HepG2 (cell line): ENCODE measurements around the gene TM4SF18. TPM values are rescaled to one million over a fixed set of nuclear protein-coding genes. Genes with fewer than 3 reads are reported as not detected.

Source experiments
- KLF6 ChIP-seq: IDR thresholded peaks from 2 replicates; pipeline ENCODE4 v1.8.0; 2016; ENCODE audit warnings: missing biosample characterization, missing genetic modification reagents
- KMT2B ChIP-seq: IDR thresholded peaks from 2 replicates; pipeline ENCODE4 v1.6.1; 2016; ENCODE audit warnings: missing genetic modification reagents, missing compliant biosample characterization
- LCORL ChIP-seq, 2 experiments: fragments of 450-650 bp in 1 of 2; sonication (generic) in 1 of 2; formaldehyde crosslinking in 1 of 2; IDR thresholded peaks; 2 replicates each; pipeline versions ENCODE4 v1.5.0 to v1.6.1; 2017 to 2020; ENCODE audit warnings: antibody characterized with exemption in 1 of 2, missing genetic modification reagents in 1 of 2
- MAFF ChIP-seq: IDR thresholded peaks from 2 replicates; pipeline ENCODE4 v1.6.1; 2011; ENCODE audit warnings: low read depth, low read length, improper control_type of control experiment
- MTA3 ChIP-seq: sonication (generic); formaldehyde crosslinking; IDR thresholded peaks from 2 replicates; pipeline ENCODE4 v1.4.0; 2020; ENCODE audit warnings: missing genetic modification reagents
- NCOA2 ChIP-seq: sonication (generic); formaldehyde crosslinking; IDR thresholded peaks from 2 replicates; pipeline ENCODE4 v1.8.0; 2022; ENCODE audit warnings: inconsistent platforms
- NFIB ChIP-seq: sonication (generic); formaldehyde crosslinking; IDR thresholded peaks from 2 replicates; pipeline ENCODE4 v1.9.0; 2021; ENCODE audit warnings: missing genetic modification reagents, mild to moderate bottlenecking, borderline replicate concordance
- NKX3-1 ChIP-seq: sonication (generic); formaldehyde crosslinking; IDR thresholded peaks from 2 replicates; pipeline ENCODE4 v1.5.0; 2020; ENCODE audit warnings: missing genetic modification reagents
- POLR2G ChIP-seq: fragments of 200-400 bp; formaldehyde crosslinking; IDR thresholded peaks from 2 replicates; pipeline ENCODE4 v1.6.1; 2018; ENCODE audit warnings: mild to moderate bottlenecking, low read depth, low read length, moderate library complexity
- SIX1 ChIP-seq: sonication (generic); formaldehyde crosslinking; IDR thresholded peaks from 2 replicates; pipeline ENCODE4 v1.4.0; 2020; ENCODE audit warnings: missing genetic modification reagents, borderline replicate concordance
- ZNF180 ChIP-seq: sonication (generic); formaldehyde crosslinking; IDR thresholded peaks from 2 replicates; pipeline ENCODE4 v1.4.0; 2020; ENCODE audit warnings: low read depth, missing genetic modification reagents, borderline replicate concordance
- ZNF451 ChIP-seq: sonication (generic); formaldehyde crosslinking; IDR thresholded peaks from 2 replicates; pipeline ENCODE4 v1.5.0; 2020; ENCODE audit warnings: mild to moderate bottlenecking, missing genetic modification reagents
- ZNF672 ChIP-seq: sonication (generic); formaldehyde crosslinking; IDR thresholded peaks from 2 replicates; pipeline ENCODE4 v1.8.1; 2022; ENCODE audit warnings: missing genetic modification reagents
- polyA plus RNA-seq, 8 experiments: library from polyadenylated mRNA; depleted of rRNA in 3 of 8; stranded (reverse) in 7 of 8; unstranded in 1 of 8; fragments of >200 nt; fragmentation: Illumina TruSeq in 4 of 8; extraction: Trizol in 4 of 8; gene quantifications; 2 replicates each; pipeline versions ENCODE4 v1.2.1 to v1.2.3, GENCODE V29; 2011 to 2016; ENCODE audit warnings: low read depth in 4 of 8, missing spikeins in 1 of 8, mixed read lengths in 1 of 8; ENCODE audit not compliant: insufficient read depth in 1 of 8
- total RNA-seq, 5 experiments: library from RNA; depleted of rRNA; stranded (reverse); fragments of >200 nt; fragmentation: Illumina TruSeq; extraction: Trizol; gene quantifications; 2 replicates each; pipeline ENCODE4 v1.2.3, GENCODE V29; 2016; ENCODE audit warnings: low read depth in 1 of 5
- TF ChIP-seq, protein P1 (sequence below): fragments of 450-650 bp; IDR thresholded peaks from 2 replicates; pipeline ENCODE4 v1.6.1; 2016
- TF ChIP-seq, protein P2 (sequence below): sonication (generic); formaldehyde crosslinking; IDR thresholded peaks from 2 replicates; pipeline ENCODE4 v1.8.0; 2022; ENCODE audit warnings: low read depth, missing genetic modification reagents
- TF ChIP-seq, protein P3 (sequence below): sonication (generic); formaldehyde crosslinking; IDR thresholded peaks from 2 replicates; pipeline ENCODE4; 2020; ENCODE audit warnings: missing genetic modification reagents, mild to moderate bottlenecking, borderline replicate concordance
- TF ChIP-seq, protein P4 (sequence below): sonication (generic); formaldehyde crosslinking; conservative IDR thresholded peaks from 2 replicates; pipeline ENCODE4 v1.8.0; 2022; ENCODE audit warnings: low read depth, missing genetic modification reagents
- TF ChIP-seq, protein P5 (sequence below): sonication (generic); formaldehyde crosslinking; IDR thresholded peaks from 2 replicates; pipeline ENCODE4 v1.8.1; 2023; ENCODE audit warnings: missing genetic modification reagents, mild to moderate bottlenecking, borderline replicate concordance
- TF ChIP-seq, protein P6 (sequence below): sonication (generic); formaldehyde crosslinking; IDR thresholded peaks from 2 replicates; pipeline ENCODE4 v1.5.0; 2020; ENCODE audit warnings: missing genetic modification reagents
- TF ChIP-seq, protein P7 (sequence below): sonication (generic); formaldehyde crosslinking; IDR thresholded peaks from 2 replicates; pipeline ENCODE4 v1.5.0; 2020; ENCODE audit warnings: missing genetic modification reagents, mild to moderate bottlenecking, borderline replicate concordance

TM4SF18 gene
- total and polyA plus RNA-seq, 2 of the 13 experiments (the other 11 are each of a cell fraction or from before 2014, with no cell fraction given): 0.15 TPM; not detected in 1

DNA sequence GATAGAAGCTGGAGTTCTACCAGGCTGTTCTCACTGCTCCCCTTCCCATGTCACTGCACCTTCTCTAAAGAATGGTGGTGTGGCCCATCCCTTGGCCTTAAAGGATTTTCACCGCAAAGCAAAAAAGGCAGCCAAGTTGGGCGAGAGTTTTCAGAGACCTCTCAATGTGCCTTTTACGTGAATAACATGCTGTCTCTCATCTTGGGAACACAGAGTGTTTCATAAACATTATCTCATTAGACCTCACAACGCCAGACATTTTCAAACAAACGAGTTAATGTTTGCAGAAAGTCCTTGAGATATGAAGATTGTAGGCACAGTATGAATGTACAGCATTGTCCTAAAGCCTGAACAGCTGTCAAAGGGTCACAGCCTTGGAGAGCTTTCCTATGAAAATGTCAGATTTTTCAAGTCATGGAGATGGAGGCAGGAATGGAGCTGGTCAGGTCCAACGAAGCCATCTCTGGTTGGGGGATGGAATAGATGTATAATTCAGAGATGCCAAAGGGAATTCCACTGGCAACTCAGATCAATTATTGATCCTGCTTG lies 22.7 kb upstream of the TM4SF18 start (continued):
- TF ChIP-seq MAFF: no peak
- TF ChIP-seq, protein P1, sequence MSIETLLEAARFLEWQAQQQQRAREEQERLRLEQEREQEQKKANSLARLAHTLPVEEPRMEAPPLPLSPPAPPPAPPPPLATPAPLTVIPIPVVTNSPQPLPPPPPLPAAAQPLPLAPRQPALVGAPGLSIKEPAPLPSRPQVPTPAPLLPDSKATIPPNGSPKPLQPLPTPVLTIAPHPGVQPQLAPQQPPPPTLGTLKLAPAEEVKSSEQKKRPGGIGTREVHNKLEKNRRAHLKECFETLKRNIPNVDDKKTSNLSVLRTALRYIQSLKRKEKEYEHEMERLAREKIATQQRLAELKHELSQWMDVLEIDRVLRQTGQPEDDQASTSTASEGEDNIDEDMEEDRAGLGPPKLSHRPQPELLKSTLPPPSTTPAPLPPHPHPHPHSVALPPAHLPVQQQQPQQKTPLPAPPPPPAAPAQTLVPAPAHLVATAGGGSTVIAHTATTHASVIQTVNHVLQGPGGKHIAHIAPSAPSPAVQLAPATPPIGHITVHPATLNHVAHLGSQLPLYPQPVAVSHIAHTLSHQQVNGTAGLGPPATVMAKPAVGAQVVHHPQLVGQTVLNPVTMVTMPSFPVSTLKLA: no peak; the same call in 1 of the 2 replicates
- peak; percentile 32; the same call in 1 of the 2 replicates for TF ChIP-seq SIX1 (CRISPR knock-in tag)
- TF ChIP-seq NKX3-1: peak; percentile 87
- peak; percentile 75 for TF ChIP-seq POLR2G
- no peak for TF ChIP-seq MTA3 (CRISPR knock-in tag)
- TF ChIP-seq NCOA2 (CRISPR knock-in tag): peak; percentile 96
- no peak for TF ChIP-seq LCORL (IDR thresholded peaks at IDR 0.05)
- peak; percentile 69 for TF ChIP-seq LCORL (CRISPR knock-in tag; IDR thresholded peaks at IDR 0.05)
- TF ChIP-seq NFIB (CRISPR knock-in tag): no peak
- TF ChIP-seq, protein P2, sequence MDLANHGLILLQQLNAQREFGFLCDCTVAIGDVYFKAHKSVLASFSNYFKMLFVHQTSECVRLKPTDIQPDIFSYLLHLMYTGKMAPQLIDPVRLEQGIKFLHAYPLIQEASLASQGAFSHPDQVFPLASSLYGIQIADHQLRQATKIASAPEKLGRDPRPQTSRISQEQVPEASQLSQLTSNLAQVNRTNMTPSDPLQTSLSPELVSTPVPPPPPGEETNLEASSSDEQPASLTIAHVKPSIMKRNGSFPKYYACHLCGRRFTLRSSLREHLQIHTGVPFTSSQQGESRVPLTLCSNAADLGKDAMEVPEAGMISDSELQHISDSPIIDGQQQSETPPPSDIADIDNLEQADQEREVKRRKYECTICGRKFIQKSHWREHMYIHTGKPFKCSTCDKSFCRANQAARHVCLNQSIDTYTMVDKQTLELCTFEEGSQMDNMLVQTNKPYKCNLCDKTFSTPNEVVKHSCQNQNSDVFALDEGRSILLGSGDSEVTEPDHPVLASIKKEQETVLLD (CRISPR knock-in tag): no peak
- TF ChIP-seq ZNF672 (CRISPR knock-in tag): no peak
- TF ChIP-seq ZNF451: no peak
- TF ChIP-seq, protein P3, sequence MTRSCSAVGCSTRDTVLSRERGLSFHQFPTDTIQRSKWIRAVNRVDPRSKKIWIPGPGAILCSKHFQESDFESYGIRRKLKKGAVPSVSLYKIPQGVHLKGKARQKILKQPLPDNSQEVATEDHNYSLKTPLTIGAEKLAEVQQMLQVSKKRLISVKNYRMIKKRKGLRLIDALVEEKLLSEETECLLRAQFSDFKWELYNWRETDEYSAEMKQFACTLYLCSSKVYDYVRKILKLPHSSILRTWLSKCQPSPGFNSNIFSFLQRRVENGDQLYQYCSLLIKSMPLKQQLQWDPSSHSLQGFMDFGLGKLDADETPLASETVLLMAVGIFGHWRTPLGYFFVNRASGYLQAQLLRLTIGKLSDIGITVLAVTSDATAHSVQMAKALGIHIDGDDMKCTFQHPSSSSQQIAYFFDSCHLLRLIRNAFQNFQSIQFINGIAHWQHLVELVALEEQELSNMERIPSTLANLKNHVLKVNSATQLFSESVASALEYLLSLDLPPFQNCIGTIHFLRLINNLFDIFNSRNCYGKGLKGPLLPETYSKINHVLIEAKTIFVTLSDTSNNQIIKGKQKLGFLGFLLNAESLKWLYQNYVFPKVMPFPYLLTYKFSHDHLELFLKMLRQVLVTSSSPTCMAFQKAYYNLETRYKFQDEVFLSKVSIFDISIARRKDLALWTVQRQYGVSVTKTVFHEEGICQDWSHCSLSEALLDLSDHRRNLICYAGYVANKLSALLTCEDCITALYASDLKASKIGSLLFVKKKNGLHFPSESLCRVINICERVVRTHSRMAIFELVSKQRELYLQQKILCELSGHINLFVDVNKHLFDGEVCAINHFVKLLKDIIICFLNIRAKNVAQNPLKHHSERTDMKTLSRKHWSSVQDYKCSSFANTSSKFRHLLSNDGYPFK: no peak
- TF ChIP-seq, protein P4, sequence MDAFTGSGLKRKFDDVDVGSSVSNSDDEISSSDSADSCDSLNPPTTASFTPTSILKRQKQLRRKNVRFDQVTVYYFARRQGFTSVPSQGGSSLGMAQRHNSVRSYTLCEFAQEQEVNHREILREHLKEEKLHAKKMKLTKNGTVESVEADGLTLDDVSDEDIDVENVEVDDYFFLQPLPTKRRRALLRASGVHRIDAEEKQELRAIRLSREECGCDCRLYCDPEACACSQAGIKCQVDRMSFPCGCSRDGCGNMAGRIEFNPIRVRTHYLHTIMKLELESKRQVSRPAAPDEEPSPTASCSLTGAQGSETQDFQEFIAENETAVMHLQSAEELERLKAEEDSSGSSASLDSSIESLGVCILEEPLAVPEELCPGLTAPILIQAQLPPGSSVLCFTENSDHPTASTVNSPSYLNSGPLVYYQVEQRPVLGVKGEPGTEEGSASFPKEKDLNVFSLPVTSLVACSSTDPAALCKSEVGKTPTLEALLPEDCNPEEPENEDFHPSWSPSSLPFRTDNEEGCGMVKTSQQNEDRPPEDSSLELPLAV: no peak
- TF ChIP-seq, protein P5, sequence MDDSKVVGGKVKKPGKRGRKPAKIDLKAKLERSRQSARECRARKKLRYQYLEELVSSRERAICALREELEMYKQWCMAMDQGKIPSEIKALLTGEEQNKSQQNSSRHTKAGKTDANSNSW (CRISPR knock-in tag): no peak
- TF ChIP-seq, protein P6, sequence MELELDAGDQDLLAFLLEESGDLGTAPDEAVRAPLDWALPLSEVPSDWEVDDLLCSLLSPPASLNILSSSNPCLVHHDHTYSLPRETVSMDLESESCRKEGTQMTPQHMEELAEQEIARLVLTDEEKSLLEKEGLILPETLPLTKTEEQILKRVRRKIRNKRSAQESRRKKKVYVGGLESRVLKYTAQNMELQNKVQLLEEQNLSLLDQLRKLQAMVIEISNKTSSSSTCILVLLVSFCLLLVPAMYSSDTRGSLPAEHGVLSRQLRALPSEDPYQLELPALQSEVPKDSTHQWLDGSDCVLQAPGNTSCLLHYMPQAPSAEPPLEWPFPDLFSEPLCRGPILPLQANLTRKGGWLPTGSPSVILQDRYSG: no peak
- TF ChIP-seq KLF6 (CRISPR knock-in tag): 0 out of 2 replicates have a peak, but pooled peaks have one; percentile 23
- TF ChIP-seq KMT2B (CRISPR knock-in tag): peak; percentile 62; the same call in 1 of the 2 replicates
- no peak for TF ChIP-seq ZNF180
- TF ChIP-seq, protein P7, sequence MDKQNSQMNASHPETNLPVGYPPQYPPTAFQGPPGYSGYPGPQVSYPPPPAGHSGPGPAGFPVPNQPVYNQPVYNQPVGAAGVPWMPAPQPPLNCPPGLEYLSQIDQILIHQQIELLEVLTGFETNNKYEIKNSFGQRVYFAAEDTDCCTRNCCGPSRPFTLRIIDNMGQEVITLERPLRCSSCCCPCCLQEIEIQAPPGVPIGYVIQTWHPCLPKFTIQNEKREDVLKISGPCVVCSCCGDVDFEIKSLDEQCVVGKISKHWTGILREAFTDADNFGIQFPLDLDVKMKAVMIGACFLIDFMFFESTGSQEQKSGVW (CRISPR knock-in tag): no peak
